ENCODE measurements around the gene PPP6R2. TPM values are rescaled to one million over a fixed set of nuclear protein-coding genes. Genes with fewer than 3 reads are reported as not detected.

Gene PPP6R2
- total RNA-seq, 4 donors from 2014 or later = 82.8 to 201 (median 111) TPM

- Histone ChIP-seq H3K27ac (peak overlapping the region in 2 of 4 donors; percentile 78 to 97), H3K27me3 (no peaks in the 10 kb centered on the region), H3K36me3 (no peaks in the 10 kb centered on the region), H3K4me3 (no peak overlapping the region), H3K4me1 (peaks cover 8 to 51% (median 26%) of the 10 kb centered on the region in 4 donors), H3K9me3 (no peaks in the 10 kb centered on the region)
- TF ChIP-seq CTCF (IDR thresholded peaks at IDR 0.05) (no peak), POLR2A (IDR thresholded peaks at IDR 0.05) (no peak)
- DNase-seq = no peak
These were observed 33.0 kb upstream of the PPP6R2 start for GRCh38 chr22:50310031-50310722.

GRCh38 chr22:50310949-50311444, 32.1 kb upstream of the PPP6R2 start:
- Histone ChIP-seq H3K4me1 (peaks cover 5 to 49% (median 24%) of the 10 kb centered on the region in 4 donors), H3K27me3 (no peaks in the 10 kb centered on the region), H3K9me3 (no peaks in the 10 kb centered on the region), H3K27ac (no peak overlapping the region), H3K4me3 (no peak overlapping the region), H3K36me3 (no peaks in the 10 kb centered on the region)
- no peak for TF ChIP-seq CTCF (IDR thresholded peaks at IDR 0.05)
- no peak for DNase-seq

- H3K36me3 ChIP-seq = no peaks in the 10 kb centered on the region
- H3K27me3 ChIP-seq = no peaks in the 10 kb centered on the region
- no peaks in the 10 kb centered on the region for H3K9me3 ChIP-seq
- no peak for DNase-seq
- no peak overlapping the region for H3K27ac ChIP-seq
- H3K4me3 ChIP-seq = no peak overlapping the region
- TF ChIP-seq CTCF (IDR thresholded peaks at IDR 0.05) (no peak), POLR2A (IDR thresholded peaks at IDR 0.05) (no peak)
- peaks cover 5 to 45% (median 24%) of the 10 kb centered on the region in 4 donors for H3K4me1 ChIP-seq
These were observed 31.3 kb upstream of the PPP6R2 start for GRCh38 chr22:50311606-50312351.

DNA sequence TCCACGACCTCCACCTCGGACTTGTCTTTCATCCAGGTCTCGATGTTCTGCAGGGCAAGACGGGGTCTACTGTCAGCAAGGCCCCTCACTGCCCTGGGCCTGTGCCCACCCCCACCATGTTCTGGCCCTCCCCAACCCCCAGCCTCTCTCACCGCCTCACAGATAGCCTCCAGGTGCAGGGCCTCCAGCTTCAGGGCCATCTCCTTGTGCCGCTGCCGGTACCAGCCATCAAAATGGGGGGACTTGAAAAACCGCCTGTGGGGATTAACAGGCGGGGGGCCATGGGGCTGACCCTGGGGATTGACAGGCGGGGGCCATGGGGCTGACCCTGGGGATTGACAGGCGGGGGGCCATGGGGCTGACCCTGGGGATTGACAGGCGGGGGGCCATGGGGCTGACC, 30.8 kb upstream of the PPP6R2 start:
- Histone ChIP-seq H3K36me3 (no peaks in the 10 kb centered on the region), H3K27me3 (no peaks in the 10 kb centered on the region), H3K4me3 (no peak overlapping the region), H3K9me3 (no peaks in the 10 kb centered on the region), H3K4me1 (peaks cover 5 to 39% (median 24%) of the 10 kb centered on the region in 4 donors), H3K27ac (no peak overlapping the region)
- TF ChIP-seq POLR2A (IDR thresholded peaks at IDR 0.05) (no peak), CTCF (IDR thresholded peaks at IDR 0.05) (no peak)
- DNase-seq = no peak

- no peak for DNase-seq
- Histone ChIP-seq H3K27me3 (no peaks in the 10 kb centered on the region), H3K9me3 (no peaks in the 10 kb centered on the region), H3K36me3 (no peaks in the 10 kb centered on the region), H3K4me3 (no peak overlapping the region), H3K4me1 (peaks cover 3 to 35% (median 21%) of the 10 kb centered on the region in 4 donors), H3K27ac (peak overlapping the region in 1 of 4 donors; percentile 89)
- TF ChIP-seq POLR2A (IDR thresholded peaks at IDR 0.05) (no peak), CTCF (IDR thresholded peaks at IDR 0.05) (no peak)
These were observed 30.1 kb upstream of the PPP6R2 start for GRCh38 chr22:50313021-50313420.
